IPS-NIHi11 (cell line): ENCODE results near the gene TRPC5OS.

Source experiments
- DNase-seq: peaks from one replicate; pipeline ENCODE4 v3.0.0; 2012; ENCODE audit warnings: mixed read lengths, low spot score

The TRPC5OS gene

GRCh38 chrX:111875881-111876280 is at the start of gene TRPC5OS:
Gene TRPC5OS (plus strand): TSS chrX:111876181. CDS start chrX:111901850, 25,669 bp downstream.
- no peak for DNase-seq

- DNase-seq: no peak
These were observed 46.6 kb upstream of the TRPC5OS start for GRCh38 chrX:111829345-111829744.

GRCh38 chrX:111830571-111830970 is 45.4 kb upstream of the TRPC5OS start:
- DNase-seq: no peak

GRCh38 chrX:111831343-111831742 is 44.6 kb upstream of the TRPC5OS start:
- DNase-seq: no peak

GRCh38 chrX:111837197-111837596 is 38.8 kb upstream of the TRPC5OS start:
- no peak for DNase-seq

GRCh38 chrX:111847491-111848133 is 28.4 kb upstream of the TRPC5OS start:
- DNase-seq: no peak

GRCh38 chrX:111848541-111848940 is 27.4 kb upstream of the TRPC5OS start:
- DNase-seq: no peak

GRCh38 chrX:111850975-111851374 is 25.0 kb upstream of the TRPC5OS start:
- no peak for DNase-seq

- DNase-seq: peak; percentile 21
These were observed 21.2 kb upstream of the TRPC5OS start for GRCh38 chrX:111854556-111855490.

GRCh38 chrX:111857534-111858060 is 18.4 kb upstream of the TRPC5OS start:
- DNase-seq: no peak

GRCh38 chrX:111861605-111862004 is 14.4 kb upstream of the TRPC5OS start:
- DNase-seq: no peak

GRCh38 chrX:111867236-111867635 is 8.7 kb upstream of the TRPC5OS start:
- no peak for DNase-seq

GRCh38 chrX:111868726-111869638 is 7.0 kb upstream of the TRPC5OS start:
- DNase-seq: no peak

- peak; percentile 47 for DNase-seq
These were observed 6.3 kb upstream of the TRPC5OS start for GRCh38 chrX:111869639-111870034.

- DNase-seq: no peak
These were observed 1.7 kb upstream of the TRPC5OS start for GRCh38 chrX:111874241-111874640.

- no peak for DNase-seq
These were observed 665 bp downstream of the TRPC5OS start for GRCh38 chrX:111876646-111877045.

GRCh38 chrX:111877681-111878080 is 1.7 kb downstream of the TRPC5OS start:
- no peak for DNase-seq

GRCh38 chrX:111880735-111881134 is 4.8 kb downstream of the TRPC5OS start:
- no peak for DNase-seq

- DNase-seq: no peak
These were observed 5.7 kb downstream of the TRPC5OS start for GRCh38 chrX:111881715-111882114.

GRCh38 chrX:111886678-111887077 is 10.7 kb downstream of the TRPC5OS start:
- no peak for DNase-seq

- DNase-seq: no peak
These were observed 12.6 kb downstream of the TRPC5OS start for GRCh38 chrX:111888600-111888999.

- no peak for DNase-seq
These were observed 16.4 kb downstream of the TRPC5OS start for GRCh38 chrX:111892375-111892774.
